H1 (cell line): ENCODE measurements around the gene MYO15A. TPM values are rescaled to one million over a fixed set of nuclear protein-coding genes. Genes with fewer than 3 reads are reported as not detected.
A peak's percentile ranks its signal among the peaks of the same experiment; 100 is the strongest.

Source experiments
- CTCF ChIA-PET: fragments of 300-600 bp; sonication (Branson Sonifier 250); formaldehyde crosslinking; loops from one replicate; lab custom pipeline; 2021; ENCODE audit not compliant: partially characterized antibody; lab: Charles Lee
- POLR2A ChIA-PET: fragments of 300-600 bp; sonication (Branson Sonifier 250); formaldehyde crosslinking; loops from one replicate; lab custom pipeline; 2021; ENCODE audit warnings: inconsistent platforms; ENCODE audit not compliant: partially characterized antibody; lab: Charles Lee
- DNase-seq, 2 experiments: peaks; one replicate each; pipeline versions ENCODE4 v3.0.0 to v3.0.0-alpha.2; 2010 to 2022; ENCODE audit warnings: low spot score in 2 of 2, low read depth in 1 of 2, mixed read lengths in 1 of 2
- FAIRE-seq: peaks from 2 replicates; lab custom pipeline; 2011; peaks lifted over from hg19 to GRCh38; lab: Jason Lieb, UNC
- H2AFZ ChIP-seq: 2 replicates; pipeline ENCODE4 v1.8.1; 2012; ENCODE audit warnings: low read length, inconsistent platforms
- H2AK5ac ChIP-seq: 2 replicates; pipeline ENCODE4 v1.6.1; 2013; ENCODE audit warnings: low read depth, low read length
- H2BK120ac ChIP-seq: replicated peaks from 2 replicates; pipeline ENCODE3; 2013; ENCODE audit warnings: low read depth, low read length, inconsistent platforms
- H2BK12ac ChIP-seq: 2 replicates; pipeline ENCODE4 v1.6.1; 2013; ENCODE audit warnings: low read depth, low read length
- H2BK15ac ChIP-seq: 2 replicates; pipeline ENCODE4 v1.6.1; 2013; ENCODE audit warnings: low read length
- H2BK20ac ChIP-seq: 2 replicates; pipeline ENCODE4 v1.6.1; 2013; ENCODE audit warnings: low read length
- H2BK5ac ChIP-seq: 2 replicates; pipeline ENCODE4 v1.6.1; 2013; ENCODE audit warnings: low read depth, low read length
- H3K14ac ChIP-seq: 2 replicates; pipeline ENCODE4 v1.6.1; 2013; ENCODE audit warnings: inconsistent platforms; ENCODE audit not compliant: insufficient read length
- H3K18ac ChIP-seq: 2 replicates; pipeline ENCODE4 v1.6.1; 2013; ENCODE audit warnings: low read length; ENCODE audit errors: extremely low read depth
- H3K23ac ChIP-seq: 2 replicates; pipeline ENCODE4 v1.6.1; 2013; ENCODE audit warnings: inconsistent platforms; ENCODE audit not compliant: insufficient read length
- H3K23me2 ChIP-seq: 2 replicates; pipeline ENCODE4 v1.6.1; 2013; ENCODE audit warnings: low read depth, low read length
- H3K27ac ChIP-seq: 2 replicates; pipeline ENCODE4 v1.6.1; 2011; ENCODE audit warnings: low read depth, low read length, inconsistent platforms
- H3K27me3 ChIP-seq, 4 experiments: replicated peaks in 1 of 4; 1 replicate in 1 of 4; 2 replicates in 3 of 4; pipeline versions ENCODE4 v1.6.1 to v1.8.1; 2011 to 2013; ENCODE audit warnings: low read length in 3 of 4, mild to moderate bottlenecking in 3 of 4, inconsistent platforms in 2 of 4, mixed read lengths in 2 of 4, moderate library complexity in 1 of 4; ENCODE audit not compliant: control insufficient read depth in 3 of 4, insufficient read depth in 3 of 4; ENCODE audit errors: extremely low read depth in 1 of 4
- H3K36me3 ChIP-seq, 4 experiments: 2 replicates each; pipeline versions ENCODE4 v1.6.1 to v1.8.1; 2011 to 2013; ENCODE audit warnings: mild to moderate bottlenecking in 4 of 4, low read length in 3 of 4, moderate library complexity in 2 of 4, control low read depth in 1 of 4, inconsistent platforms in 1 of 4; ENCODE audit not compliant: insufficient read depth in 4 of 4, control insufficient read depth in 2 of 4
- H3K4ac ChIP-seq: replicated peaks from 2 replicates; pipeline ENCODE3; 2013; ENCODE audit warnings: low read length, low read depth, mixed read lengths, inconsistent platforms; ENCODE audit not compliant: insufficient read length
- H3K4me1 ChIP-seq, 4 experiments: replicated peaks in 1 of 4; 1 replicate in 1 of 4; 2 replicates in 3 of 4; pipeline versions ENCODE4 v1.6.1 to v1.8.1; 2011 to 2013; ENCODE audit warnings: low read length in 3 of 4, inconsistent platforms in 2 of 4, mixed read lengths in 1 of 4; ENCODE audit not compliant: insufficient read depth in 4 of 4, control insufficient read depth in 3 of 4
- H3K4me2 ChIP-seq, 2 experiments: 2 replicates each; pipeline versions ENCODE4 v1.6.1 to v1.8.1; 2011 to 2013; ENCODE audit warnings: low read depth in 2 of 2, low read length in 2 of 2, control low read depth in 1 of 2, inconsistent platforms in 1 of 2, mild to moderate bottlenecking in 1 of 2; ENCODE audit not compliant: insufficient read depth in 1 of 2
- H3K4me3 ChIP-seq, 4 experiments: fragments of 200-600, 300-600 bp in 1 of 4; sonication (generic), shearing (Covaris generic), sonication (Bioruptor Twin) in 1 of 4; 2 replicates each; pipeline versions ENCODE4 v1.5.1 to v1.8.1; 2011 to 2016; ENCODE audit warnings: low read length in 4 of 4, low read depth in 3 of 4, control low read depth in 2 of 4, inconsistent platforms in 2 of 4, mild to moderate bottlenecking in 2 of 4, mixed read lengths in 1 of 4, moderate library complexity in 1 of 4; ENCODE audit not compliant: insufficient read depth in 2 of 4; ENCODE audit errors: extremely low read depth in 1 of 4
- H3K56ac ChIP-seq: replicated peaks from 2 replicates; pipeline ENCODE3; 2013; ENCODE audit warnings: low read depth, mild to moderate bottlenecking, mixed read lengths, low read length, inconsistent platforms; ENCODE audit not compliant: insufficient read length
- H3K79me1 ChIP-seq: 2 replicates; pipeline ENCODE4 v1.6.1; 2013; ENCODE audit warnings: low read depth, low read length, control low read depth
- H3K79me2 ChIP-seq, 2 experiments: 2 replicates each; pipeline versions ENCODE4 v1.6.1 to v1.8.1; 2012 to 2013; ENCODE audit warnings: low read length in 2 of 2, mild to moderate bottlenecking in 2 of 2, inconsistent platforms in 1 of 2; ENCODE audit not compliant: insufficient read depth in 2 of 2, control insufficient read depth in 1 of 2
- H3K9ac ChIP-seq, 4 experiments: replicated peaks in 1 of 4; 1 replicate in 1 of 4; 2 replicates in 3 of 4; pipeline versions ENCODE4 v1.6.1 to v1.8.1; 2011 to 2013; ENCODE audit warnings: low read depth in 3 of 4, low read length in 3 of 4, control low read depth in 2 of 4, mild to moderate bottlenecking in 2 of 4, moderate library complexity in 2 of 4, inconsistent platforms in 1 of 4; ENCODE audit errors: extremely low read depth in 1 of 4
- H3K9me3 ChIP-seq, 2 experiments: 2 replicates each; pipeline versions ENCODE4 v1.6.1 to v1.8.1; 2012 to 2013; ENCODE audit warnings: mild to moderate bottlenecking in 2 of 2, moderate library complexity in 2 of 2, control low read depth in 1 of 2, inconsistent platforms in 1 of 2, low read depth in 1 of 2, low read length in 1 of 2, mixed read lengths in 1 of 2; ENCODE audit not compliant: insufficient read depth in 2 of 2
- H4K20me1 ChIP-seq, 2 experiments: replicated peaks in 1 of 2; 2 replicates each; pipeline versions ENCODE3 to v1.8.1; 2011 to 2013; ENCODE audit warnings: inconsistent platforms in 2 of 2, low read length in 2 of 2, mild to moderate bottlenecking in 1 of 2; ENCODE audit not compliant: insufficient read depth in 2 of 2, control insufficient read depth in 1 of 2
- H4K5ac ChIP-seq: 2 replicates; pipeline ENCODE4 v1.6.1; 2013; ENCODE audit warnings: low read length, low read depth, mixed read lengths, inconsistent platforms; ENCODE audit not compliant: insufficient read length
- H4K8ac ChIP-seq: 2 replicates; pipeline ENCODE4 v1.8.0; 2013; ENCODE audit warnings: mild to moderate bottlenecking, moderate library complexity, low read length, inconsistent platforms; ENCODE audit not compliant: insufficient read depth; ENCODE audit errors: extremely low read depth
- H4K91ac ChIP-seq: replicated peaks from 2 replicates; pipeline ENCODE3; 2013; ENCODE audit warnings: low read length, mixed read lengths, inconsistent platforms; ENCODE audit not compliant: insufficient read length
- ATF2 ChIP-seq: IDR thresholded peaks from 2 replicates; pipeline ENCODE4 v1.6.1; 2012; ENCODE audit warnings: low read length, inconsistent platforms
- EGR1 ChIP-seq: IDR thresholded peaks from 2 replicates; pipeline ENCODE4 v1.6.1; 2011; ENCODE audit warnings: low read depth, low read length, borderline replicate concordance
- GTF2F1 ChIP-seq: IDR thresholded peaks from 2 replicates; pipeline ENCODE4 v1.6.1; 2012; ENCODE audit warnings: low read depth, low read length, improper control_type of control experiment, borderline replicate concordance
- JUND ChIP-seq: IDR thresholded peaks from 2 replicates; pipeline ENCODE4 v1.6.1; 2011; ENCODE audit warnings: mild to moderate bottlenecking, improper control_type of control experiment, low read length
- KDM4A ChIP-seq: IDR thresholded peaks from one replicate; pipeline ENCODE4 v1.7.1; 2012; ENCODE audit warnings: low read depth, mild to moderate bottlenecking, moderate library complexity, low read length, inconsistent platforms; ENCODE audit not compliant: severe bottlenecking
- POLR2AphosphoS5 ChIP-seq: IDR thresholded peaks from 2 replicates; pipeline ENCODE4 v1.6.1; 2011; ENCODE audit warnings: low read depth, low read length
- SIN3A ChIP-seq, 2 experiments: IDR thresholded peaks in 1 of 2; conservative IDR thresholded peaks in 1 of 2; 2 replicates each; pipeline ENCODE4 v1.6.1; 2011 to 2012; ENCODE audit warnings: low read length in 2 of 2, improper control_type of control experiment in 1 of 2, low read depth in 1 of 2, mild to moderate bottlenecking in 1 of 2
- TAF1 ChIP-seq: IDR thresholded peaks from 2 replicates; pipeline ENCODE4 v1.6.1; 2011; ENCODE audit warnings: mild to moderate bottlenecking, low read depth, low read length
- WGBS, 2 experiments: shearing (Covaris generic) in 1 of 2; methylation state at CpG; one replicate each; pipeline versions ENCODE4 v1.1.6 to v1.1.7; 2013 to 2015; ENCODE audit warnings: low lambda C conversion rate in 2 of 2, mixed read lengths in 2 of 2, inconsistent platforms in 1 of 2, low coverage in 1 of 2, missing lambda C conversion rate in 1 of 2; ENCODE audit not compliant: insufficient replicate concordance in 2 of 2, insufficient coverage in 1 of 2, insufficient read length in 1 of 2; ENCODE audit errors: extremely low coverage in 1 of 2, missing lambda C conversion rate in 1 of 2; 5-methylcytosine and 5-hydroxymethylcytosine counted together
- polyA plus RNA-seq, 7 experiments: library from polyadenylated mRNA; depleted of rRNA in 3 of 7; stranded (reverse) in 5 of 7; unstranded in 2 of 7; fragments of >200 nt in 5 of 7; fragments of 200-250 nt in 2 of 7; gene quantifications; 1 replicate in 5 of 7; 2 replicates in 1 of 7; 4 replicates in 1 of 7; pipeline versions ENCODE4 v1.2.1 to v1.2.3, GENCODE V29; 2011 to 2013; ENCODE audit warnings: missing spikeins in 2 of 7, mixed read lengths in 2 of 7
- total RNA-seq: library from RNA; stranded (reverse); fragmentation: NEBNext Ultra II Directional; extraction: Animal tissue kit (Norgen Biotek cat#: 25700); gene quantifications from 2 replicates; pipeline ENCODE4 v1.2.1, GENCODE V29; 2021

Gene MYO15A
- total and polyA plus RNA-seq, 2 of the 8 experiments (the other 6 are each of a cell fraction or from before 2014, with no cell fraction given), result 1.6 to 4.2 TPM

GRCh38 chr17:18066866-18067265 is 41.7 kb upstream of the MYO15A start:
- ChIA-PET CTCF (no interaction called here), POLR2A (interaction anchor here (1.6 kb wide), 1 partner anchor 10 kb away, joined by 4 read pairs; no protein-coding TSS in a partner anchor)
- Histone ChIP-seq H3K56ac (no peak overlapping the region), H3K36me3 (peaks cover 2 to 6% (median 5%) of the 10 kb centered on the region in 4 experiments; a peak in 4 of 8 replicates), H2AFZ (no peak overlapping the region), H4K5ac (no peak overlapping the region), H3K23me2 (no peaks in the 10 kb centered on the region; the same call in 1 of the 2 replicates), H3K23ac (no peak overlapping the region), H3K27me3 (no peaks in the 10 kb centered on the region), H2BK20ac (no peak overlapping the region), H3K14ac (no peak overlapping the region), H3K18ac (no peak overlapping the region), H2AK5ac (no peak overlapping the region), H3K27ac (no peak overlapping the region), H2BK15ac (no peak overlapping the region), H3K79me1 (no peaks in the 10 kb centered on the region), H3K4me3 (no peak overlapping the region), H3K9ac (no peak overlapping the region), H3K79me2 (no peaks in the 10 kb centered on the region), H4K91ac (no peak overlapping the region), H3K9me3 (no peaks in the 10 kb centered on the region), H4K20me1 (no peaks in the 10 kb centered on the region), H2BK5ac (0 out of 2 replicates have a peak overlapping the region, but pooled peaks have one; percentile 44), H4K8ac (no peak overlapping the region), H3K4ac (no peak overlapping the region), H2BK120ac (no peak overlapping the region), H3K4me1 (peaks cover 0 to 4% (median 0%) of the 10 kb centered on the region in 4 experiments; a peak in 1 of 7 replicates), H3K4me2 (no peak overlapping the region), H2BK12ac (0 out of 2 replicates have a peak overlapping the region, but pooled peaks have one; percentile 75)
- TF ChIP-seq KDM4A (no peak), ATF2 (no peak), SIN3A (conservative IDR thresholded peaks at IDR 0.05 in 1 of 2, IDR thresholded peaks at IDR 0.05 in 1 of 2; ENCODE audit: low read depth in 1 of 2, low read length in 2 of 2) (no peak), TAF1 (no peak), JUND (no peak), GTF2F1 (no peak), POLR2AphosphoS5 (no peak), EGR1 (no peak)
- FAIRE-seq (no peak), DNase-seq (no peak)
- WGBS, 2 experiments, result 89% methylated on average over 4 of the region's 4 CpGs; no CpG with 5 or more reads in 1 of the 2 experiments
